PC-9 (cell line): ENCODE measurements around the gene ERG.

Source experiments
- EZH2 ChIP-seq: fragments of 200-600 bp; sonication (generic); IDR thresholded peaks from 2 replicates; pipeline ENCODE4 v1.8.0; 2017; ENCODE audit warnings: antibody characterized with exemption, low read depth
- TF ChIP-seq, protein P1 (sequence below): fragments of 200-600 bp; sonication (generic); conservative IDR thresholded peaks from 2 replicates; pipeline ENCODE4 v1.6.1; 2017; ENCODE audit warnings: mixed run types, antibody characterized with exemption, mild to moderate bottlenecking, moderate library complexity

DNA sequence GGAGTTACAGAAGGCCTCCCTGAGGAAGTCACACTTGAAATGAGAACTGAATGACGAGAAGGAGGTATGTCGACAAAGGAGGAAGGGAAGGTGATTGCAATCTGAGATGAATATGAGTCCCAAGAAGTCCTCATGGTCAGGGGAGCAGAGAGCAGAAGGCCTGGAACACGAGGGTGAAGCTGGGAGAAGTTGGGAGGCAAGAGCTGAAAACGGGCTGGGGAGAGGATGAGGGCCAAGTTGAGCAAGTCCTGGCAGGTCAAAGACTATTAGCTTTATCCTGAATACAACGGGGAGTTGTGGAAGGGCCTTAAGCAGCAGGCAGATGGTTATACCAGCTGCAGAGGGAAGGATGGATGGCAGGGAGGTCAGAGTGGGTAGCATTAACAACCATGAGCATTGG is 152.0 kb downstream of the ERG start:
- no peak for TF ChIP-seq EZH2
- TF ChIP-seq, protein P1, sequence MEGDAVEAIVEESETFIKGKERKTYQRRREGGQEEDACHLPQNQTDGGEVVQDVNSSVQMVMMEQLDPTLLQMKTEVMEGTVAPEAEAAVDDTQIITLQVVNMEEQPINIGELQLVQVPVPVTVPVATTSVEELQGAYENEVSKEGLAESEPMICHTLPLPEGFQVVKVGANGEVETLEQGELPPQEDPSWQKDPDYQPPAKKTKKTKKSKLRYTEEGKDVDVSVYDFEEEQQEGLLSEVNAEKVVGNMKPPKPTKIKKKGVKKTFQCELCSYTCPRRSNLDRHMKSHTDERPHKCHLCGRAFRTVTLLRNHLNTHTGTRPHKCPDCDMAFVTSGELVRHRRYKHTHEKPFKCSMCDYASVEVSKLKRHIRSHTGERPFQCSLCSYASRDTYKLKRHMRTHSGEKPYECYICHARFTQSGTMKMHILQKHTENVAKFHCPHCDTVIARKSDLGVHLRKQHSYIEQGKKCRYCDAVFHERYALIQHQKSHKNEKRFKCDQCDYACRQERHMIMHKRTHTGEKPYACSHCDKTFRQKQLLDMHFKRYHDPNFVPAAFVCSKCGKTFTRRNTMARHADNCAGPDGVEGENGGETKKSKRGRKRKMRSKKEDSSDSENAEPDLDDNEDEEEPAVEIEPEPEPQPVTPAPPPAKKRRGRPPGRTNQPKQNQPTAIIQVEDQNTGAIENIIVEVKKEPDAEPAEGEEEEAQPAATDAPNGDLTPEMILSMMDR, result no peak
